Measurements from ENCODE around the gene CPNE5.

CPNE5 gene

DNA sequence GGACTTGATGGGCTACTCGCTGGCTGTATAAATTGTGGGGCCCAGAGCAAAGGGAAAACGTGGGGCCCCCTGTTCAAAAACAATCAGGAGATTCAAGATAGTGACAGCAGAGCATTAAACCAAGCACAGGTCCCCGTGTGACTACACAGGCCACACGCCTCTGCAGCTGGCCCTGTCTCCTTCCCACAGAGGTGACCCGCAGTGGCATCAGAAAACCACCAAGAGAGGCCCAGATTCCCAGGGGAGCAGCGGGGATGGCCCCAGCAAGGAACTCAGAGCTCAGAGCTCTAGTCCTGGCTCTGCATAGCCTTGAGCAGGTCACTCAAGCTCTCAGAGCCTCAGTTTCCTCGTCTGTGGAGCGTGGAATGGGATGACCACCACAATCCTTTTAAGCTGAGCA is 57.6 kb downstream of the CPNE5 start:
- TF ChIP-seq TCF12 (IDR thresholded peaks at IDR 0.05; ENCODE audit: low read depth): no peak
- TF ChIP-seq CEBPB (IDR thresholded peaks at IDR 0.05): no peak
- no peak for TF ChIP-seq TAF1 (IDR thresholded peaks at IDR 0.05; ENCODE audit: low read depth)
- TF ChIP-seq, protein P1, sequence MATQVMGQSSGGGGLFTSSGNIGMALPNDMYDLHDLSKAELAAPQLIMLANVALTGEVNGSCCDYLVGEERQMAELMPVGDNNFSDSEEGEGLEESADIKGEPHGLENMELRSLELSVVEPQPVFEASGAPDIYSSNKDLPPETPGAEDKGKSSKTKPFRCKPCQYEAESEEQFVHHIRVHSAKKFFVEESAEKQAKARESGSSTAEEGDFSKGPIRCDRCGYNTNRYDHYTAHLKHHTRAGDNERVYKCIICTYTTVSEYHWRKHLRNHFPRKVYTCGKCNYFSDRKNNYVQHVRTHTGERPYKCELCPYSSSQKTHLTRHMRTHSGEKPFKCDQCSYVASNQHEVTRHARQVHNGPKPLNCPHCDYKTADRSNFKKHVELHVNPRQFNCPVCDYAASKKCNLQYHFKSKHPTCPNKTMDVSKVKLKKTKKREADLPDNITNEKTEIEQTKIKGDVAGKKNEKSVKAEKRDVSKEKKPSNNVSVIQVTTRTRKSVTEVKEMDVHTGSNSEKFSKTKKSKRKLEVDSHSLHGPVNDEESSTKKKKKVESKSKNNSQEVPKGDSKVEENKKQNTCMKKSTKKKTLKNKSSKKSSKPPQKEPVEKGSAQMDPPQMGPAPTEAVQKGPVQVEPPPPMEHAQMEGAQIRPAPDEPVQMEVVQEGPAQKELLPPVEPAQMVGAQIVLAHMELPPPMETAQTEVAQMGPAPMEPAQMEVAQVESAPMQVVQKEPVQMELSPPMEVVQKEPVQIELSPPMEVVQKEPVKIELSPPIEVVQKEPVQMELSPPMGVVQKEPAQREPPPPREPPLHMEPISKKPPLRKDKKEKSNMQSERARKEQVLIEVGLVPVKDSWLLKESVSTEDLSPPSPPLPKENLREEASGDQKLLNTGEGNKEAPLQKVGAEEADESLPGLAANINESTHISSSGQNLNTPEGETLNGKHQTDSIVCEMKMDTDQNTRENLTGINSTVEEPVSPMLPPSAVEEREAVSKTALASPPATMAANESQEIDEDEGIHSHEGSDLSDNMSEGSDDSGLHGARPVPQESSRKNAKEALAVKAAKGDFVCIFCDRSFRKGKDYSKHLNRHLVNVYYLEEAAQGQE (IDR thresholded peaks at IDR 0.05; ENCODE audit: low read depth): no peak
- TF ChIP-seq YY1 (IDR thresholded peaks at IDR 0.05; ENCODE audit: low read depth): no peak
- TF ChIP-seq, protein P2, sequence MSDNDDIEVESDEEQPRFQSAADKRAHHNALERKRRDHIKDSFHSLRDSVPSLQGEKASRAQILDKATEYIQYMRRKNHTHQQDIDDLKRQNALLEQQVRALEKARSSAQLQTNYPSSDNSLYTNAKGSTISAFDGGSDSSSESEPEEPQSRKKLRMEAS (IDR thresholded peaks at IDR 0.05): no peak
- no peak for TF ChIP-seq CREB1 (IDR thresholded peaks at IDR 0.05; ENCODE audit: low read depth)
- TF ChIP-seq FOXM1 (IDR thresholded peaks at IDR 0.05; ENCODE audit: borderline replicate concordance, low read depth): no peak
- no peak for TF ChIP-seq EGR1 (IDR thresholded peaks at IDR 0.05)
- TF ChIP-seq NFIC (IDR thresholded peaks at IDR 0.05): no peak
- no peak for TF ChIP-seq TEAD4 (IDR thresholded peaks at IDR 0.05)
- TF ChIP-seq RAD21 (IDR thresholded peaks at IDR 0.05; ENCODE audit: low read depth): no peak
- TF ChIP-seq EP300 (IDR thresholded peaks at IDR 0.05; ENCODE audit: borderline replicate concordance): no peak
- no peak for TF ChIP-seq ZBTB7A (IDR thresholded peaks at IDR 0.05; ENCODE audit: low read depth)
- TF ChIP-seq, protein P3, sequence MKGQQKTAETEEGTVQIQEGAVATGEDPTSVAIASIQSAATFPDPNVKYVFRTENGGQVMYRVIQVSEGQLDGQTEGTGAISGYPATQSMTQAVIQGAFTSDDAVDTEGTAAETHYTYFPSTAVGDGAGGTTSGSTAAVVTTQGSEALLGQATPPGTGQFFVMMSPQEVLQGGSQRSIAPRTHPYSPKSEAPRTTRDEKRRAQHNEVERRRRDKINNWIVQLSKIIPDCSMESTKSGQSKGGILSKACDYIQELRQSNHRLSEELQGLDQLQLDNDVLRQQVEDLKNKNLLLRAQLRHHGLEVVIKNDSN (IDR thresholded peaks at IDR 0.05): no peak

DNA sequence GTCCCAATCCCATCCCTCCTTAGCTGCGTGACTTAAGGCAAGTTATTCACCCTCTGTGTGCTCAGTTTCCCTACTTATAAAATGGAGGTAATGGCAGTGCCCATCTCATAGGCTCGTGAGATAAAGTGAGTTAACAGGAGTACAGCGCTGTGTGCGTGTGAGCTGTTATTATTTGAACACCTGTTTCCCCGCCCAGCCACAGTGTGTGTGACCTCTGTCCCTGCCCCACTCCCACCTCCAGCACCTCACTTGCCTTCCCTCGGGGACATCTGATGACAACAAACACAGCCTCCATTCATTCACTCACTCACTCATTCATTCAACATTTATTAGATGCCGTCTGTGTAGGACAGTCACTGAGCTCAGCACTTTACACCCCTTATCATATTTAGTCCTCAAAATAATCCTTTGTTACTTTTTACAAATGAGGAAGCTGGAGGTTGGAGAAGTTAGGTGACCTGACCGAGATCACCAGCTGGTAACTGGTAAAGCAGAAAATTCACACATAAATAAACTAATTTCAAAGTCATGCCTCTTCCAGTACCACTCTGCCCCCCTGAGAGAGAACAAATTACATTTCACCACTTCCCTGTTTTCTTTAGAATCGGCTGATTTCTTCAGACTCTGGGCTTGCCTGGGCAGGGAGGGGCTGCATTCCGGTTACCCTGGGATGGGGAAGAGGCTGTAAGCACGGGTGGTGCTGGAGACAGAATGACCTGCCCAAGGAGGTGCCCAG is 58.6 kb downstream of the CPNE5 start:
- TF ChIP-seq, protein P2 (IDR thresholded peaks at IDR 0.05): no peak
- no peak for TF ChIP-seq TCF12 (IDR thresholded peaks at IDR 0.05; ENCODE audit: low read depth)
- TF ChIP-seq CEBPB (IDR thresholded peaks at IDR 0.05): no peak
- TF ChIP-seq EP300 (IDR thresholded peaks at IDR 0.05; ENCODE audit: borderline replicate concordance): no peak
- TF ChIP-seq TEAD4 (IDR thresholded peaks at IDR 0.05): no peak
- no peak for TF ChIP-seq YY1 (IDR thresholded peaks at IDR 0.05; ENCODE audit: low read depth)
- no peak for TF ChIP-seq CREB1 (IDR thresholded peaks at IDR 0.05; ENCODE audit: low read depth)
- no peak for TF ChIP-seq ZBTB7A (IDR thresholded peaks at IDR 0.05; ENCODE audit: low read depth)
- TF ChIP-seq EGR1 (IDR thresholded peaks at IDR 0.05): no peak
- TF ChIP-seq RAD21 (IDR thresholded peaks at IDR 0.05; ENCODE audit: low read depth): no peak
- TF ChIP-seq, protein P1 (IDR thresholded peaks at IDR 0.05; ENCODE audit: low read depth): no peak
- TF ChIP-seq TAF1 (IDR thresholded peaks at IDR 0.05; ENCODE audit: low read depth): no peak
- TF ChIP-seq NFIC (IDR thresholded peaks at IDR 0.05): no peak
- TF ChIP-seq, protein P3 (IDR thresholded peaks at IDR 0.05): no peak

DNA sequence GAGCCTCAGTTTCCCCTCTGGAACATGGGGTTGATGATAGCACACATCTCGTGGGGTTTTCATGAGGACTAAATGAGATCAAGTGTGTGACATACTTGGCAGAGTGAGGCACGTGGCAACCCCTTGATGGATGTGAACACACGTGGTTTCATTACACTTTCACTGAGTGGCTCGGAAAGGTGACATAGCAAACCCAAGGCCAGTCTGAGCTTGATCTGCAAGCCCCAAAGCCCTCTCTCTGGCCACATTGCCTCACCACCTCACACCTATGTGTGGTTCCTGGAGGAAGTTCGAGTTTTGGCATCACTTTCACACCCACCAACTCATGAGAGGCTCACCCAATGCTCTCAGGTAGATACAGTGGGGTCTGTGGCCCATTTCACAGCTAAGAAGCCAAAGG is 60.0 kb downstream of the CPNE5 start:
- TF ChIP-seq TEAD4 (IDR thresholded peaks at IDR 0.05) (no peak), EGR1 (IDR thresholded peaks at IDR 0.05) (no peak), YY1 (IDR thresholded peaks at IDR 0.05; ENCODE audit: low read depth) (no peak), TAF1 (IDR thresholded peaks at IDR 0.05; ENCODE audit: low read depth) (no peak), RAD21 (IDR thresholded peaks at IDR 0.05; ENCODE audit: low read depth) (no peak), CREB1 (IDR thresholded peaks at IDR 0.05; ENCODE audit: low read depth) (no peak), CEBPB (IDR thresholded peaks at IDR 0.05) (no peak), TCF12 (IDR thresholded peaks at IDR 0.05; ENCODE audit: low read depth) (no peak), FOXM1 (IDR thresholded peaks at IDR 0.05; ENCODE audit: borderline replicate concordance, low read depth) (no peak), NFIC (IDR thresholded peaks at IDR 0.05) (no peak)
- TF ChIP-seq, protein P1 (IDR thresholded peaks at IDR 0.05; ENCODE audit: low read depth): no peak

DNA sequence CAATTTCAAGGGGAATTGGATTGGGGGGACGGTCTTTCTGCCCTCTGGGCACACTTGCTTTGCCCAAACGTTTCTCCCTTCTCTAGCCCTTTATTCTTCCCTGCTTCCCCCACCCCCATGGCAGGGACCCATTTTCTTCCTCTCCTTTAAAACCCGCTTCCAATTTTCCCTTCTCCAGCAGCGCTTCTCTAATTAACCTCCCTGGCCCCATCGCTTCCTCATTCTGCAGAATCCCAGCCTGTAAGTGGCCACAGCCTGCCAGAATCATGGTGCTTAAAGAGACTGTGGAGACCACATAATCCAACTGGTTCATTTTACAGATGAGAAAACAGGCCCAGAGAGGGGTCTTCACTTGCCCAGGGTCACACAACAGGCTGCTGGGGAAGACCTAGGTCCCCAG is 61.4 kb downstream of the CPNE5 start:
- no peak for TF ChIP-seq NFIC (IDR thresholded peaks at IDR 0.05)
- TF ChIP-seq, protein P2 (IDR thresholded peaks at IDR 0.05): no peak
- no peak for TF ChIP-seq CREB1 (IDR thresholded peaks at IDR 0.05; ENCODE audit: low read depth)
- TF ChIP-seq FOXM1 (IDR thresholded peaks at IDR 0.05; ENCODE audit: borderline replicate concordance, low read depth): no peak
- TF ChIP-seq EP300 (IDR thresholded peaks at IDR 0.05; ENCODE audit: borderline replicate concordance): no peak
- TF ChIP-seq, protein P1 (IDR thresholded peaks at IDR 0.05; ENCODE audit: low read depth): no peak
- no peak for TF ChIP-seq TEAD4 (IDR thresholded peaks at IDR 0.05)
- TF ChIP-seq YY1 (IDR thresholded peaks at IDR 0.05; ENCODE audit: low read depth): no peak
- TF ChIP-seq, protein P3 (IDR thresholded peaks at IDR 0.05): no peak
- TF ChIP-seq TCF12 (IDR thresholded peaks at IDR 0.05; ENCODE audit: low read depth): no peak
- no peak for TF ChIP-seq ZBTB7A (IDR thresholded peaks at IDR 0.05; ENCODE audit: low read depth)
- no peak for TF ChIP-seq RAD21 (IDR thresholded peaks at IDR 0.05; ENCODE audit: low read depth)
- TF ChIP-seq CEBPB (IDR thresholded peaks at IDR 0.05): no peak
- TF ChIP-seq EGR1 (IDR thresholded peaks at IDR 0.05): no peak
